ENCODE measurements around the gene LCMT1. TPM values are rescaled to one million over a fixed set of nuclear protein-coding genes. Genes with fewer than 3 reads are reported as not detected.

The LCMT1 gene
- total RNA-seq, 1 experiment from 2014 or later = 67.1 TPM

DNA sequence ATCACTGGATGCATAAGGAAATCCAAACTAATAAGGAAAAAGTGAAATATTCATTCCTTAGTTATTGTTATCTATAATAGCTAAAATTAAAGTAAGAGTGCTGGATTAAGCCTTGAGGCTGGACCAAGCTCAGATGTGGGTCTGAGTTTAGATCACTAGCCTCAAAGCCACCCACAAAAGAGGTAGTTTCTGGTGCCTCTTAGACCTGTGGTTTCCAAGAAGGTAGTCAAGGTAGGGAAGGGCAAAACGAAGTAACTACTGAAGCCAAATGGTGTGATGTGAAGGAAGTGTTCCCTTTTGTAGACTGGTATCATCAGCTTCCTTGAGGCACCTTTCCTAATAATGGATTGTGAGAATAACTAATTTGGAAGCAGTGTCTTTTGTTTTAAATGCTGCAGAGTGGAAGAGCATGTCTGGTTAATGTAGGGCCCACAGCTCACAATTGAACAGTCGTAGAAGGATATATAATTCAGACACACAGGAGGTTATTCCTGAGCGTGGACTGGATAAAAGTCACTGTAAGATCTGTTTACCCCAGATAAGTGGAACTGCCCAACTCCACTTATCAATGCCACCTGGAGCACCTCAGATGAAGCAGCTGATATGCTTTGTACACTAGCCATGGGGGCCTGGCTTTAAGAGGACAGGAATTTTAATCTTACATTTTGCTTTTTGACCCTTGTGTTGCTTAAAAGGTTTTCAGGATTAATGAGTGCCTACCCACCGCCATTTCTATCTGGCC is 31.7 kb upstream of the LCMT1 start:
- Histone ChIP-seq H3K9me2 (ENCODE audit: insufficient read depth) (no peaks in the 10 kb centered on the region), H3K79me2 (ENCODE audit: low read depth) (no peaks in the 10 kb centered on the region), H3K9me3 (ENCODE audit: insufficient read depth, low read depth) (no peaks in the 10 kb centered on the region), H3K4me2 (no peak overlapping the region), H4K20me1 (ENCODE audit: insufficient read depth) (no peaks in the 10 kb centered on the region), H3K27me3 (ENCODE audit: insufficient read depth, low read depth) (peaks cover 9% of the 10 kb centered on the region), H2AFZ (no peak overlapping the region), H3K27ac (no peak overlapping the region), H3F3A (ENCODE audit: insufficient read depth, low read depth) (no peaks in the 10 kb centered on the region), H3K4me1 (replicated peaks; ENCODE audit: insufficient read depth) (no peaks in the 10 kb centered on the region), H3K36me3 (ENCODE audit: low read depth) (no peaks in the 10 kb centered on the region), H3K4me3 (no peak overlapping the region)
- no TSS peak for BruUV-seq (replicated peaks)
- ChIA-PET CTCF (no interaction called here), POLR2A (ENCODE audit: unreplicated experiment) (no interaction called here)
- TF ChIP-seq EZH2 (IDR thresholded peaks at IDR 0.05; ENCODE audit: low read depth) (no peak), CTCF (conservative IDR thresholded peaks at IDR 0.05) (no peak)
- intact Hi-C loops (cut with micrococcal nuclease; ENCODE audit: unreplicated experiment) = no loop called here
- DNase-seq = no peak

DNA sequence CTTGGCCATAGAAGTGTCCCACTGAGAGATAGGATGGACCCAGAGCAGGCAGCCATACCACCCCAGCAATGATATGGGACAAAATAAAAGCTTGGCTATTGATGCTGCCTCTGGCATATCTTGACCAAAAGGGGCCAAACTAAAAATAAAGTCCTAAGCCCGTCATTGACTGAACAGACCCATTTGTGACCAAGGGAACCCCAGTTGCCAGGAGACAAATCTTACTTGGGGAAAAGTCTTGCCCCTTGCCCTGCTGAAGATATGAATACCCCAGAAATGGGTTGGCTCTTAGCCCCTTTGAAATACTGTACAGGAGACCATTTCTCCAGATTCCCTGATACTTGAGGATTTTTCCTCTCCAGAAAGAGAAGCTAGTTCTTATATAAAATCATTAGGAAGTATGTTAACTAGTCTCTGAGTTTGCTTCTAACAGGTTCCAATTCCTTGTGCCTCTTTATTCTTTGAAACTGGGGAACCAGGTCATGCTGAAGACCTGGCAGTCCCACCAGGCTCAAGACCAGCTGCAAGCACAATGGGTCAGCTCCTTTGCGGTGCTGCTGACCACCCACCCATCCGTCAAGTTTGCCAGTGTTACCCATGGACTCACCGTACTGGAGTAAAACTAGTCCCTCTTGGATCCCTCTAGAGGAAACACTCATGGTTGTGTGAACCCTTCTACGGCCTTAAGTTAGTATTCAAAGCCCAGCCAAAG is 31.0 kb upstream of the LCMT1 start:
- ChIA-PET POLR2A (ENCODE audit: unreplicated experiment) (no interaction called here), CTCF (no interaction called here)
- Histone ChIP-seq H3K4me1 (replicated peaks; ENCODE audit: insufficient read depth) (no peaks in the 10 kb centered on the region), H3K27me3 (ENCODE audit: insufficient read depth, low read depth) (peaks cover 9% of the 10 kb centered on the region), H3K4me2 (no peak overlapping the region), H3K4me3 (no peak overlapping the region), H3F3A (ENCODE audit: insufficient read depth, low read depth) (no peaks in the 10 kb centered on the region), H3K9me3 (ENCODE audit: insufficient read depth, low read depth) (no peaks in the 10 kb centered on the region), H3K9me2 (ENCODE audit: insufficient read depth) (no peaks in the 10 kb centered on the region), H3K36me3 (ENCODE audit: low read depth) (no peaks in the 10 kb centered on the region), H2AFZ (no peak overlapping the region), H3K27ac (no peak overlapping the region), H4K20me1 (ENCODE audit: insufficient read depth) (no peaks in the 10 kb centered on the region), H3K79me2 (ENCODE audit: low read depth) (no peaks in the 10 kb centered on the region)
- no TSS peak for BruUV-seq (replicated peaks)
- DNase-seq = no peak
- TF ChIP-seq CTCF (conservative IDR thresholded peaks at IDR 0.05) (no peak), EZH2 (IDR thresholded peaks at IDR 0.05; ENCODE audit: low read depth) (no peak)
- intact Hi-C loops (cut with micrococcal nuclease; ENCODE audit: unreplicated experiment) = no loop called here

DNA sequence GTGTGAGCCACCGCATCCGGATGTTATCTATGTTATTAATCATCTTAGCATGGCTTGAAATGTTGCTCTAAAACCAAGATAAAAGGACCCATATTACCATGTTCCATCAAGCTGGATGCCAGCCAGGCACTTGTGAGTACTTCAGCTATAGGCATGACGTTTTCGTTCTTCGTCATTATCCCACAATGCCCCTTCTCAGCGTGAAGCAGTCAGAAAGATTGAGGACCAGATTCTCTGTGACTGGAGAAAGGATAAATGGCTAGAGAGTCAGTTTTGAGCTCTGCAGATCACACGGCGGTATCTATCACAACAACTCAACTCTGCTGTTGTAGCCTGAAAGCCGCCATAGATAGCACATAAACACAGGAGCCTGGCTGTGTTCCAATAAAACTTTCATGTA is 29.8 kb upstream of the LCMT1 start:
- H3K27ac ChIP-seq = no peak overlapping the region
- CTCF ChIA-PET = no interaction called here
- no peaks in the 10 kb centered on the region for H3K9me2 ChIP-seq (ENCODE audit: insufficient read depth)
- intact Hi-C loops (cut with micrococcal nuclease; ENCODE audit: unreplicated experiment) = no loop called here
- no peaks in the 10 kb centered on the region for H3K9me3 ChIP-seq (ENCODE audit: insufficient read depth, low read depth)
- H3F3A ChIP-seq (ENCODE audit: insufficient read depth, low read depth) = no peaks in the 10 kb centered on the region
- no peak overlapping the region for H2AFZ ChIP-seq
- H3K4me2 ChIP-seq = no peak overlapping the region
- peaks cover 9% of the 10 kb centered on the region for H3K27me3 ChIP-seq (ENCODE audit: insufficient read depth, low read depth)
- TF ChIP-seq EZH2 (IDR thresholded peaks at IDR 0.05; ENCODE audit: low read depth) (no peak), CTCF (conservative IDR thresholded peaks at IDR 0.05) (no peak)
- BruUV-seq (replicated peaks) = no TSS peak
- H3K36me3 ChIP-seq (ENCODE audit: low read depth) = no peaks in the 10 kb centered on the region
- no peak overlapping the region for H3K4me3 ChIP-seq
- H4K20me1 ChIP-seq (ENCODE audit: insufficient read depth) = no peaks in the 10 kb centered on the region
- no peak for DNase-seq
- no peaks in the 10 kb centered on the region for H3K4me1 ChIP-seq (replicated peaks; ENCODE audit: insufficient read depth)
- no peaks in the 10 kb centered on the region for H3K79me2 ChIP-seq (ENCODE audit: low read depth)
- POLR2A ChIA-PET (ENCODE audit: unreplicated experiment) = interaction anchor here (0.6 kb wide), 1 partner anchor 1211 kb away, joined by 5 read pairs; no protein-coding TSS in a partner anchor

All from PC-9 (cell line).